Measurements from ENCODE around the gene DMRTB1. TPM values are rescaled to one million over a fixed set of nuclear protein-coding genes. Genes with fewer than 3 reads are reported as not detected.

Gene DMRTB1
- total and polyA plus RNA-seq, 2 of the 4 experiments (the other 2 are of a cell fraction): not detected

DNA sequence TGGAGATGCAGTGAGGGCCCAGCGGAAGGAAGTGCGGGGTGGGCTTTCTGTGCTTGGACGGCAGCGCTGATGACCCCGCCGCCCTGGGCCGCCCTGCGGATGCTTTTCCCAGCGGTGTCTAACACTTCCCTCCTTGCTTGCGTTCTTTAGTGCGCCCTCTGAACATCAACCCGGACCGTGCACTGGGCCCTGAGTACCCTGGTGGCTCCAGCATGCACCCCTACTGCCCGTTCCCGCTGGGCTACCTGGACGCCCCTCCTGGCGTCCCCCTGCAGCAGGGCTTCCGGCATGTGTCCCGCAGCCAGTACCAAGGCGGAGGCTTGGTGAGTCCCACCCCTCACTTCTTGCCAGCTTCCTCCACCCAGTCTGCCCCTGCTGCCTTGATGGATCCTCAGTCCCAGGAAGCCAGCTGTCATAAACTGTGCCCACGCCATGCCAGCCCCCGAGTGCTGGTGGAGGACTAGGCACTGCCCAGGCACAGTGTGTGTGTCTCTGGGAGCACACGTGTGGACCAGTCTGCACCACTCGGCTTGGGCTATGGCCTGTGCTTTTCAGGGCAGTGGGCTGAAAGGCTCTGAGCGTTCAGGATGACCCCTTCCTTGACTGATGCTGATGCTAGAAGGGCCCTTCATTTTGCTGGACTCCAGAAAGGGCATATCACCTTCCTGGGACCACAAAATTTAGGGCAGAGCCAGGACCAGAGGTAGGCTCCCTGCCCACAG lies 2.3 kb downstream of the DMRTB1 start:
- H4K8ac ChIP-seq (ENCODE audit: low read depth in 2 of 2, low read length in 2 of 2): no peak overlapping the region
- no peak overlapping the region for H2BK15ac ChIP-seq (ENCODE audit: low read depth, low read length)
- no peaks in the 10 kb centered on the region for H3K79me1 ChIP-seq (ENCODE audit: low read depth in 1 of 2, low read length in 2 of 2)
- in situ Hi-C loops (cut with MboI; ENCODE audit: low sequenced_read_pairs): no loop called here
- no peak for DNase-seq
- no peak for ATAC-seq (ENCODE audit: low read depth)
- no peak overlapping the region for H3K56ac ChIP-seq (ENCODE audit: extremely low read depth, insufficient read depth, low read length)
- H3K4me2 ChIP-seq (ENCODE audit: low read depth, low read length): no peak overlapping the region
- ChIA-PET POLR2A (ENCODE audit: unreplicated experiment) (no interaction called here), CTCF (no interaction called here)
- H3K9ac ChIP-seq (ENCODE audit: low read depth, low read length): no peak overlapping the region
- intact Hi-C loops (cut with micrococcal nuclease): no loop called here
- H4K91ac ChIP-seq (ENCODE audit: insufficient read depth, low read depth, low read length): no peak overlapping the region
- no peak overlapping the region for H4K5ac ChIP-seq (ENCODE audit: low read depth, low read length)
- H3K4me3 ChIP-seq (ENCODE audit: insufficient read depth, low read depth, low read length): no peak overlapping the region
- BruUV-seq (replicated peaks): no TSS peak
- no peaks in the 10 kb centered on the region for H4K20me1 ChIP-seq (ENCODE audit: insufficient read depth, low read length)
- no peak overlapping the region for H3K27ac ChIP-seq (ENCODE audit: insufficient read depth, low read length)
- no peaks in the 10 kb centered on the region for H3K9me3 ChIP-seq (ENCODE audit: control insufficient read depth, insufficient read depth, low read length)
- H3K18ac ChIP-seq (ENCODE audit: low read depth, low read length): no peak overlapping the region
- H3K36me3 ChIP-seq (ENCODE audit: control insufficient read depth, insufficient read depth, low read length): no peaks in the 10 kb centered on the region
- H3K23ac ChIP-seq (ENCODE audit: low read depth, low read length): no peak overlapping the region
- no peak overlapping the region for H2BK5ac ChIP-seq (ENCODE audit: low read depth, low read length, poor library complexity, severe bottlenecking)
- H2BK20ac ChIP-seq (ENCODE audit: low read depth, low read length): no peak overlapping the region
- TF ChIP-seq, protein P1, sequence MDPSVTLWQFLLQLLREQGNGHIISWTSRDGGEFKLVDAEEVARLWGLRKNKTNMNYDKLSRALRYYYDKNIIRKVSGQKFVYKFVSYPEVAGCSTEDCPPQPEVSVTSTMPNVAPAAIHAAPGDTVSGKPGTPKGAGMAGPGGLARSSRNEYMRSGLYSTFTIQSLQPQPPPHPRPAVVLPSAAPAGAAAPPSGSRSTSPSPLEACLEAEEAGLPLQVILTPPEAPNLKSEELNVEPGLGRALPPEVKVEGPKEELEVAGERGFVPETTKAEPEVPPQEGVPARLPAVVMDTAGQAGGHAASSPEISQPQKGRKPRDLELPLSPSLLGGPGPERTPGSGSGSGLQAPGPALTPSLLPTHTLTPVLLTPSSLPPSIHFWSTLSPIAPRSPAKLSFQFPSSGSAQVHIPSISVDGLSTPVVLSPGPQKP (IDR thresholded peaks at IDR 0.05; ENCODE audit: borderline replicate concordance, low read depth, low read length): no peak
- TF ChIP-seq RCOR1 (IDR thresholded peaks at IDR 0.05; ENCODE audit: insufficient replicate concordance, low read length) (no peak), RAD21 (IDR thresholded peaks at IDR 0.05; ENCODE audit: low read length) (no peak), NFE2L2 (IDR thresholded peaks at IDR 0.05; ENCODE audit: low read depth, low read length) (no peak), RFX5 (IDR thresholded peaks at IDR 0.05; ENCODE audit: low read depth, low read length) (no peak), CEBPB (IDR thresholded peaks at IDR 0.05; ENCODE audit: low read depth, low read length) (no peak)
- TF ChIP-seq, protein P2, sequence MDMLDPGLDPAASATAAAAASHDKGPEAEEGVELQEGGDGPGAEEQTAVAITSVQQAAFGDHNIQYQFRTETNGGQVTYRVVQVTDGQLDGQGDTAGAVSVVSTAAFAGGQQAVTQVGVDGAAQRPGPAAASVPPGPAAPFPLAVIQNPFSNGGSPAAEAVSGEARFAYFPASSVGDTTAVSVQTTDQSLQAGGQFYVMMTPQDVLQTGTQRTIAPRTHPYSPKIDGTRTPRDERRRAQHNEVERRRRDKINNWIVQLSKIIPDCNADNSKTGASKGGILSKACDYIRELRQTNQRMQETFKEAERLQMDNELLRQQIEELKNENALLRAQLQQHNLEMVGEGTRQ (IDR thresholded peaks at IDR 0.05; ENCODE audit: low read depth, low read length): no peak
- TF ChIP-seq, protein P3, sequence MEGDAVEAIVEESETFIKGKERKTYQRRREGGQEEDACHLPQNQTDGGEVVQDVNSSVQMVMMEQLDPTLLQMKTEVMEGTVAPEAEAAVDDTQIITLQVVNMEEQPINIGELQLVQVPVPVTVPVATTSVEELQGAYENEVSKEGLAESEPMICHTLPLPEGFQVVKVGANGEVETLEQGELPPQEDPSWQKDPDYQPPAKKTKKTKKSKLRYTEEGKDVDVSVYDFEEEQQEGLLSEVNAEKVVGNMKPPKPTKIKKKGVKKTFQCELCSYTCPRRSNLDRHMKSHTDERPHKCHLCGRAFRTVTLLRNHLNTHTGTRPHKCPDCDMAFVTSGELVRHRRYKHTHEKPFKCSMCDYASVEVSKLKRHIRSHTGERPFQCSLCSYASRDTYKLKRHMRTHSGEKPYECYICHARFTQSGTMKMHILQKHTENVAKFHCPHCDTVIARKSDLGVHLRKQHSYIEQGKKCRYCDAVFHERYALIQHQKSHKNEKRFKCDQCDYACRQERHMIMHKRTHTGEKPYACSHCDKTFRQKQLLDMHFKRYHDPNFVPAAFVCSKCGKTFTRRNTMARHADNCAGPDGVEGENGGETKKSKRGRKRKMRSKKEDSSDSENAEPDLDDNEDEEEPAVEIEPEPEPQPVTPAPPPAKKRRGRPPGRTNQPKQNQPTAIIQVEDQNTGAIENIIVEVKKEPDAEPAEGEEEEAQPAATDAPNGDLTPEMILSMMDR (conservative IDR thresholded peaks at IDR 0.05; ENCODE audit: low read depth, low read length): no peak
- no peak overlapping the region for H2AFZ ChIP-seq (replicated peaks; ENCODE audit: low read length, poor library complexity)
- no peaks in the 10 kb centered on the region for H3K4me1 ChIP-seq (ENCODE audit: control insufficient read depth, insufficient read depth, low read length)
- H2AK5ac ChIP-seq (ENCODE audit: low read depth, low read length): no peak overlapping the region
- no peak overlapping the region for H2AK9ac ChIP-seq (replicated peaks; ENCODE audit: low read depth, low read length, poor library complexity)
- dilution Hi-C loops (cut with HindIII; ENCODE audit: low sequenced_read_pairs, unreplicated experiment): no loop called here
- H3K4ac ChIP-seq (ENCODE audit: low read depth, low read length): no peak overlapping the region
- H3K27me3 ChIP-seq (ENCODE audit: control insufficient read depth, insufficient read depth, low read length): peaks cover 16% of the 10 kb centered on the region
- H3K14ac ChIP-seq (replicated peaks; ENCODE audit: low read depth, low read length): no peak overlapping the region
- H3K9me1 ChIP-seq (ENCODE audit: insufficient read depth, low read length): no peaks in the 10 kb centered on the region; the same call in 1 of the 2 replicates
- no peak overlapping the region for H2BK120ac ChIP-seq (ENCODE audit: low read depth, low read length)
- WGBS, 2 experiments (ENCODE audit: extremely low coverage in 2 of 2, insufficient read length in 1 of 2): 93% methylated on average over 18 of the region's 25 CpGs; no CpG with 5 or more reads in 1 of the 2 experiments
